Neural cell (in vitro differentiated cells): ENCODE data around the gene AMBN. TPM values are rescaled to one million over a fixed set of nuclear protein-coding genes. Genes with fewer than 3 reads are reported as not detected.

Experiments
- H2AFZ ChIP-seq: fragments of 200-600, 300-800 bp; sonication (generic), shearing (Covaris generic); 2 replicates; pipeline ENCODE4 v1.6.0; 2014; ENCODE audit warnings: low read depth, mild to moderate bottlenecking, antibody characterized with exemption, low read length, moderate library complexity
- H3F3A ChIP-seq: fragments of 200-600 bp; shearing (Covaris generic); 2 replicates; pipeline ENCODE4 v1.6.1; 2016; ENCODE audit warnings: mild to moderate bottlenecking, moderate library complexity, mixed read lengths, antibody characterized with exemption, low read length; ENCODE audit not compliant: insufficient read depth, poor library complexity, severe bottlenecking
- H3K27ac ChIP-seq: fragments of 200-600, 300-800 bp; sonication (generic), shearing (Covaris generic); 2 replicates; pipeline ENCODE4 v1.5.1; 2014; ENCODE audit warnings: mild to moderate bottlenecking, low read length, moderate library complexity
- H3K27me3 ChIP-seq: fragments of 300-800, 200-600 bp; sonication (generic), shearing (Covaris generic); 2 replicates; pipeline ENCODE4 v1.6.0; 2014; ENCODE audit warnings: mild to moderate bottlenecking, low read depth, low read length, moderate library complexity; ENCODE audit not compliant: insufficient read depth
- H3K36me3 ChIP-seq: fragments of 300-800, 200-600 bp; sonication (generic), shearing (Covaris generic); 2 replicates; pipeline ENCODE4 v1.5.1; 2014; ENCODE audit warnings: mild to moderate bottlenecking, antibody characterized with exemption, low read length, moderate library complexity; ENCODE audit not compliant: insufficient read depth
- H3K4me2 ChIP-seq: fragments of 300-800, 200-600 bp; sonication (generic), shearing (Covaris generic); 2 replicates; pipeline ENCODE4 v1.6.0; 2014; ENCODE audit warnings: mild to moderate bottlenecking, low read length
- H3K4me3 ChIP-seq: fragments of 300-800, 200-600 bp; sonication (generic), shearing (Covaris generic); 2 replicates; pipeline ENCODE4 v1.5.1; 2014; ENCODE audit warnings: mild to moderate bottlenecking, low read length, moderate library complexity
- H3K79me2 ChIP-seq: fragments of 200-600 bp; shearing (Covaris generic); replicated peaks from 2 replicates; pipeline ENCODE4 v1.6.0; 2014; ENCODE audit warnings: mild to moderate bottlenecking, low read length, moderate library complexity; ENCODE audit not compliant: insufficient read depth
- H3K9ac ChIP-seq: fragments of 300-800, 200-600 bp; sonication (generic), shearing (Covaris generic); 2 replicates; pipeline ENCODE4 v1.6.1; 2016; ENCODE audit warnings: mild to moderate bottlenecking, low read length, mixed read lengths
- H3K9me2 ChIP-seq: fragments of 200-600 bp; shearing (Covaris generic); 2 replicates; pipeline ENCODE4 v1.6.1; 2016; ENCODE audit warnings: mild to moderate bottlenecking, low read length, mixed read lengths; ENCODE audit not compliant: insufficient read depth
- H3K9me3 ChIP-seq: fragments of 200-600, 300-800 bp; sonication (generic), shearing (Covaris generic); 2 replicates; pipeline ENCODE4 v1.6.1; 2016; ENCODE audit warnings: mild to moderate bottlenecking, mixed run types, low read length, moderate library complexity, mixed read lengths
- H4K20me1 ChIP-seq: fragments of 200-600 bp; shearing (Covaris generic); 2 replicates; pipeline ENCODE4 v1.6.1; 2016; ENCODE audit warnings: mild to moderate bottlenecking, mixed run types; ENCODE audit not compliant: insufficient read depth
- EP300 ChIP-seq: fragments of 450-650 bp; conservative IDR thresholded peaks from 2 replicates; pipeline ENCODE4 v1.6.1; 2014; ENCODE audit warnings: antibody characterized with exemption, mild to moderate bottlenecking, moderate library complexity; ENCODE audit not compliant: poor library complexity, severe bottlenecking
- EZH2 ChIP-seq: fragments of 200-600, 300-800 bp; shearing (Covaris generic), sonication (generic); IDR thresholded peaks from 2 replicates; pipeline ENCODE4 v1.6.1; 2014; ENCODE audit warnings: antibody characterized with exemption, low read length, borderline replicate concordance, mild to moderate bottlenecking; ENCODE audit not compliant: insufficient read depth, poor library complexity, severe bottlenecking
- MXI1 ChIP-seq: fragments of 450-650 bp; conservative IDR thresholded peaks from 2 replicates; pipeline ENCODE4 v1.6.1; 2014; ENCODE audit warnings: antibody characterized with exemption, mild to moderate bottlenecking; ENCODE audit not compliant: poor library complexity, severe bottlenecking
- POLR2AphosphoS5 ChIP-seq: IDR thresholded peaks from 2 replicates; pipeline ENCODE4 v1.6.1; 2012
- RAD21 ChIP-seq: fragments of 450-650 bp; conservative IDR thresholded peaks from 2 replicates; pipeline ENCODE4 v1.6.1; 2014; ENCODE audit warnings: antibody characterized with exemption, mild to moderate bottlenecking, moderate library complexity
- SMC3 ChIP-seq: fragments of 450-650 bp; conservative IDR thresholded peaks from 2 replicates; pipeline ENCODE4 v1.6.1; 2014; ENCODE audit warnings: antibody characterized with exemption, mild to moderate bottlenecking, moderate library complexity; ENCODE audit not compliant: poor library complexity
- TAF1 ChIP-seq: IDR thresholded peaks from 2 replicates; pipeline ENCODE4 v1.6.1; 2012; ENCODE audit warnings: low read depth
- polyA plus RNA-seq: library from polyadenylated mRNA; depleted of rRNA; stranded (reverse); fragments of >200 nt; gene quantifications from 2 replicates; pipeline ENCODE4 v1.2.3, GENCODE V29; 2014
- TF ChIP-seq, protein P1 (sequence below): IDR thresholded peaks from 2 replicates; pipeline ENCODE4 v1.6.1; 2012; ENCODE audit warnings: borderline replicate concordance
- TF ChIP-seq, protein P2 (sequence below): fragments of 450-650 bp; IDR thresholded peaks from 2 replicates; pipeline ENCODE4 v1.5.1; 2014; ENCODE audit warnings: antibody characterized with exemption, mild to moderate bottlenecking, moderate library complexity; ENCODE audit not compliant: poor library complexity, severe bottlenecking

Gene AMBN
- polyA plus RNA-seq, 1 donor from 2014 or later: 1.2 TPM

GRCh38 chr4:70651864-70652506, 59.9 kb downstream of the AMBN start:
- Histone ChIP-seq H3K4me2 (no peak overlapping the region), H4K20me1 (no peaks in the 10 kb centered on the region), H3F3A (no peaks in the 10 kb centered on the region), H3K9me3 (no peaks in the 10 kb centered on the region), H3K27ac (no peak overlapping the region), H3K79me2 (no peaks in the 10 kb centered on the region), H3K9me2 (no peaks in the 10 kb centered on the region), H3K9ac (no peak overlapping the region), H3K27me3 (no peaks in the 10 kb centered on the region), H2AFZ (no peak overlapping the region), H3K36me3 (no peaks in the 10 kb centered on the region), H3K4me3 (no peak overlapping the region)
- no peak for TF ChIP-seq POLR2AphosphoS5
- TF ChIP-seq TAF1: no peak
- no peak for TF ChIP-seq EP300
- TF ChIP-seq, protein P1, sequence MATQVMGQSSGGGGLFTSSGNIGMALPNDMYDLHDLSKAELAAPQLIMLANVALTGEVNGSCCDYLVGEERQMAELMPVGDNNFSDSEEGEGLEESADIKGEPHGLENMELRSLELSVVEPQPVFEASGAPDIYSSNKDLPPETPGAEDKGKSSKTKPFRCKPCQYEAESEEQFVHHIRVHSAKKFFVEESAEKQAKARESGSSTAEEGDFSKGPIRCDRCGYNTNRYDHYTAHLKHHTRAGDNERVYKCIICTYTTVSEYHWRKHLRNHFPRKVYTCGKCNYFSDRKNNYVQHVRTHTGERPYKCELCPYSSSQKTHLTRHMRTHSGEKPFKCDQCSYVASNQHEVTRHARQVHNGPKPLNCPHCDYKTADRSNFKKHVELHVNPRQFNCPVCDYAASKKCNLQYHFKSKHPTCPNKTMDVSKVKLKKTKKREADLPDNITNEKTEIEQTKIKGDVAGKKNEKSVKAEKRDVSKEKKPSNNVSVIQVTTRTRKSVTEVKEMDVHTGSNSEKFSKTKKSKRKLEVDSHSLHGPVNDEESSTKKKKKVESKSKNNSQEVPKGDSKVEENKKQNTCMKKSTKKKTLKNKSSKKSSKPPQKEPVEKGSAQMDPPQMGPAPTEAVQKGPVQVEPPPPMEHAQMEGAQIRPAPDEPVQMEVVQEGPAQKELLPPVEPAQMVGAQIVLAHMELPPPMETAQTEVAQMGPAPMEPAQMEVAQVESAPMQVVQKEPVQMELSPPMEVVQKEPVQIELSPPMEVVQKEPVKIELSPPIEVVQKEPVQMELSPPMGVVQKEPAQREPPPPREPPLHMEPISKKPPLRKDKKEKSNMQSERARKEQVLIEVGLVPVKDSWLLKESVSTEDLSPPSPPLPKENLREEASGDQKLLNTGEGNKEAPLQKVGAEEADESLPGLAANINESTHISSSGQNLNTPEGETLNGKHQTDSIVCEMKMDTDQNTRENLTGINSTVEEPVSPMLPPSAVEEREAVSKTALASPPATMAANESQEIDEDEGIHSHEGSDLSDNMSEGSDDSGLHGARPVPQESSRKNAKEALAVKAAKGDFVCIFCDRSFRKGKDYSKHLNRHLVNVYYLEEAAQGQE: no peak
- TF ChIP-seq SMC3: peak; percentile 80
- TF ChIP-seq, protein P2, sequence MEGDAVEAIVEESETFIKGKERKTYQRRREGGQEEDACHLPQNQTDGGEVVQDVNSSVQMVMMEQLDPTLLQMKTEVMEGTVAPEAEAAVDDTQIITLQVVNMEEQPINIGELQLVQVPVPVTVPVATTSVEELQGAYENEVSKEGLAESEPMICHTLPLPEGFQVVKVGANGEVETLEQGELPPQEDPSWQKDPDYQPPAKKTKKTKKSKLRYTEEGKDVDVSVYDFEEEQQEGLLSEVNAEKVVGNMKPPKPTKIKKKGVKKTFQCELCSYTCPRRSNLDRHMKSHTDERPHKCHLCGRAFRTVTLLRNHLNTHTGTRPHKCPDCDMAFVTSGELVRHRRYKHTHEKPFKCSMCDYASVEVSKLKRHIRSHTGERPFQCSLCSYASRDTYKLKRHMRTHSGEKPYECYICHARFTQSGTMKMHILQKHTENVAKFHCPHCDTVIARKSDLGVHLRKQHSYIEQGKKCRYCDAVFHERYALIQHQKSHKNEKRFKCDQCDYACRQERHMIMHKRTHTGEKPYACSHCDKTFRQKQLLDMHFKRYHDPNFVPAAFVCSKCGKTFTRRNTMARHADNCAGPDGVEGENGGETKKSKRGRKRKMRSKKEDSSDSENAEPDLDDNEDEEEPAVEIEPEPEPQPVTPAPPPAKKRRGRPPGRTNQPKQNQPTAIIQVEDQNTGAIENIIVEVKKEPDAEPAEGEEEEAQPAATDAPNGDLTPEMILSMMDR: peak; percentile 78
- TF ChIP-seq EZH2: no peak
- peak; percentile 79 for TF ChIP-seq RAD21

DNA sequence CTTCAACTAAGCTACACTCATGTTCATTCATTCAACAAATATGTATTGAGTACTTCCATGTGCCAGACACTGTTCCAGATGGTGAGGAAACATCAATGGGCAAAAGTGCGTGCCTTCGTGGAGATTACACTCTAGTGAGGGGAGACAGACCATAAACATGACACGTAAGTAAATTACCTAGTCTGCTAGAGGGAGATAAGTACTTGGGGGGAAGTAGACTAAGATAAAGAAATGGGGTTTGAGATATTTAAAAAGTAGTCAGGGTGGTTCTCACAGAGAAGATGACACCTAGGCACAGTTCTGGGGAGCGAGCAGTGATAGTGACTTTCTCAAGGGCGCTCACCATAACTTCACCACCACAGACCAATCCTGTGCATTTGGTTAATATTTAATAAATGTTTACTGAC, 62.6 kb downstream of the AMBN start:
- TF ChIP-seq, protein P1: no peak
- TF ChIP-seq MXI1: no peak
- TF ChIP-seq, protein P2: no peak
- TF ChIP-seq SMC3: no peak
- no peak for TF ChIP-seq POLR2AphosphoS5
- TF ChIP-seq EP300: no peak
- TF ChIP-seq EZH2: no peak
- no peak for TF ChIP-seq TAF1
- TF ChIP-seq RAD21: no peak
- Histone ChIP-seq H3F3A (no peaks in the 10 kb centered on the region), H3K9ac (no peak overlapping the region), H3K4me3 (no peak overlapping the region), H3K79me2 (no peaks in the 10 kb centered on the region), H3K4me2 (no peak overlapping the region), H3K9me2 (no peaks in the 10 kb centered on the region), H2AFZ (no peak overlapping the region), H3K27ac (no peak overlapping the region), H3K27me3 (no peaks in the 10 kb centered on the region), H4K20me1 (no peaks in the 10 kb centered on the region), H3K36me3 (no peaks in the 10 kb centered on the region), H3K9me3 (no peaks in the 10 kb centered on the region)
